GM21723 (cell line): ENCODE data around the gene RRAS2.
"Not testable (repeated sequence)": the region's sequence is repeated elsewhere in the genome, so short reads cannot be mapped to it uniquely, and the experiment has no call there.

Experiments used
- ATAC-seq: cut with Tn5 transposase; IDR thresholded peaks from one replicate; pipeline ENCODE4 v1.9.1; 2021; ENCODE audit warnings: mild to moderate bottlenecking, moderate library complexity; ENCODE audit not compliant: unreplicated experiment

Gene RRAS2

GRCh38 chr11:14308897-14309387, 50.0 kb downstream of the RRAS2 start:
- ATAC-seq, result peak; percentile 48

GRCh38 chr11:14308114-14308896, 50.7 kb downstream of the RRAS2 start:
- ATAC-seq, result peak; percentile 40

GRCh38 chr11:14306481-14306880, 52.5 kb downstream of the RRAS2 start:
- no peak for ATAC-seq

DNA sequence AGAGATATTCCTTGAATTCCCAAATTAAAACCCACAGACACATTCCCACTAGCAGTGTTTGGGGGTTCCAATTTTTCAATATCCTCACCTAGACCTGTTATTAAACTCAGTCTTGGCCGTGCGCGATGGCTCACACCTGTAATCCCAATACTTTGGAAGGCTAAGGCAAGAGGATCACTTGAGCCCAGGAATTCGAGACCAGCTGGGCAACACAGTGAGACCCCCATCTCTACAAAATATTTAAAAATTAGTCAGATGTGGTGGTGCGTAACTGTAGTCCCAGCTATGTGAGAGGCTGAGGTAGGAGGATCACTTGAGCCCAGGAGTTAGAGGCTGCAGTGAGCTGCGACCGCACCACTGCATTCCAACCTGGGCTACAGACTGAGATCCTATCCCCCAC, 53.3 kb downstream of the RRAS2 start:
- ATAC-seq, result no peak

DNA sequence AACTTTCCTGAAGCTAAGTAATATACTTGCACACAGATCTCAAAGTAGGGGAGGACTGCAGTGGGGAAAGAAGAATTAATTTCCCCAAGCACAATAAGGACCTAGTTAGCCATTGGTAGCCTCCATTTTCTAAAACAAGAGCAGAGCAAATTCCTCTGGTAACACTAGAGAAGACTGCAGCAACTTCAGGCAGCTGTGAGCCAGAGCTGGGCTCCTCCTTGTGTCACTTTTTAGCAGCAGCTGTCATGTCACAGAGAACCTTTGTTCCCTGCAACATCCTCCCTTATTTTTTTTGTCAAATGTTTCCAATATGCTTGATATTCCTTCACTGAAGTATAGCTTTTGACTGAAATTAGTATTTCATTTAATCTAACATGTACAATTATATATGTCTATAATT, 54.4 kb downstream of the RRAS2 start:
- no peak for ATAC-seq

DNA sequence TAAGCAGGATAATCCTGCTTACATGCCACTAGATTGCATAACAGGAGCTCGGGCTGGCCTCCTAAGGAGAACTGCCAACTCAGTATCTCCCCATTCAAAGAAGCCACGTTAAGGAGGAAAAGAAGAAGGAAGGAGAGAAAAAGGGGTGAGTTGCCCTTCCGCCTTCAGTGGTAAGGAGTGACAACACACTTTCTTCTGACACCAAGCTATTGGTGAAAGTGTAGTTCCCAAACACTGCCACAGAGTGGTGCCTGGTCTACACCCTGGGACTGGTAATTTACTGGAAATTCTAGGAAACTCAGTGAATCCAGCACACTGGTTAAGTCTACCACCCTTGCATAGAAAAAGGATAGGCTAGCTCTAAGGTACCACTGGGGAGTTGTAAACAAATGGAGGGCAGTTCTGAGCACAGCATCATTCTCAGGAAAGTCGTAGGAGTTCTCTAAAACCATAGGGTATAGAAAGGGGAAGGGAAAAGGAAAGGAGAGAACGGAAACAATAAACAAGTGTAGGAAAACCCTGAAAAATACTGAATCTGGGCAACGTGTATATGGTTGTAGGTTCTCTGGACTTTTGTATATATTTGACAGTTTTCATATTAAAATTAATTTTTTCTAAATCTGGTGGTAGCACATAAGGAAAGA, 58.2 kb downstream of the RRAS2 start:
- peak; percentile 81 for ATAC-seq

- ATAC-seq, result no peak
Observed at GRCh38 chr11:14299921-14300320, 59.1 kb downstream of the RRAS2 start.

- ATAC-seq, result no peak
Observed at GRCh38 chr11:14290422-14290821, 68.6 kb downstream of the RRAS2 start.

DNA sequence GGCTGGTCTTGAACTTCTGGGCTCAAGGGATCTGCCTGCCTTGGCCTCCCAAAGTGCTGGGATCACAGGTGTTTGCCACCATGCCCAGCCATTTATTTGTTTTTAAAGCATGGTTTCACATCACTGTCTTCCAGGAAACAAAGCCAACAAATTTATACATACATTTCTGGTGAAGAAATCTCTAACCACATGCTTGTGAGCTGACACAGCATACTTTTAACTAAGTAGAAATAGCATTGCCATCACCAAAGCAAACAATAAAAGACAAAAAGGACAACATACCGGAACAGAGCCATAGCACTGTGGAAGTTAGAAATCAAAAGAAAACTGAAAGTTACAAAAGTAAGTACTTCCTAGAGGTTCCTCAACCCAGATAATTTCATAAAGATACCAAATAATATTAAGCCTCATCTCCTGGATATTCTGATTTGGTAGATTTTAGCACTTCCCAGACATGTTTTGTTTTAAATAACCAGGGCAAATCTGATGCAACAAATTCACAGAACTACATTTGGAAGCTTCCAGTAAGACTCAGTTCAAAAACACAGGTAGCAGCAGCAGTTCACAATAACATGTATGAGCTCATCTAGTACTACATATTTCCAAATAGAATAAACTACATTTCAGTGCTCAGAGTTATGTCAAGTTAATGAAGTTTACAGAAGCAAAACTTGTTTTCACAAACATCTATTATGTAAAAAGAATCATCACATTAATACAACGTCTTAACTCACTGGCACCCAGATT, 70.6 kb downstream of the RRAS2 start:
- ATAC-seq, result no peak

- not testable (repeated sequence) for ATAC-seq
Observed at GRCh38 chr11:14278869-14279268, 80.1 kb downstream of the RRAS2 start.

DNA sequence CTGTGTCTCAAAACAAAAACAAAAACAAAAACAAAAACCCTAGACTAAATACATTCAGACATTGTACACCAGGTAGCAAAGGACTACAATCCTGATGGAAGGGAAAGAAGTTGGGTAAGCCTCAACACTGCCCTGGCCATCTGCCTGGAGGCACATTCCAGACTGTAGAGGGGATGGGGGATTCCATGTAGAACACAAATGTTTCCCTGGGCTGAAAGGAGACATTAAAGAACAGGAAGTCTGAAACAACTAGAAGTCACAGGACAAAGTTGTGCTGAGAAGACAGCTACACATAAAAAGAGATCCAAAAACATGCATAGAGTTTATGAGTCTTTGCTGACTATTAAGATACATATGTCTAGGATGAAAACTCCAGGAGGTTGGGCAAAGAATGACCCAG, 83.9 kb downstream of the RRAS2 start:
- no peak for ATAC-seq

- ATAC-seq, result no peak
Observed at GRCh38 chr11:14273895-14274294, 85.1 kb downstream of the RRAS2 start.

DNA sequence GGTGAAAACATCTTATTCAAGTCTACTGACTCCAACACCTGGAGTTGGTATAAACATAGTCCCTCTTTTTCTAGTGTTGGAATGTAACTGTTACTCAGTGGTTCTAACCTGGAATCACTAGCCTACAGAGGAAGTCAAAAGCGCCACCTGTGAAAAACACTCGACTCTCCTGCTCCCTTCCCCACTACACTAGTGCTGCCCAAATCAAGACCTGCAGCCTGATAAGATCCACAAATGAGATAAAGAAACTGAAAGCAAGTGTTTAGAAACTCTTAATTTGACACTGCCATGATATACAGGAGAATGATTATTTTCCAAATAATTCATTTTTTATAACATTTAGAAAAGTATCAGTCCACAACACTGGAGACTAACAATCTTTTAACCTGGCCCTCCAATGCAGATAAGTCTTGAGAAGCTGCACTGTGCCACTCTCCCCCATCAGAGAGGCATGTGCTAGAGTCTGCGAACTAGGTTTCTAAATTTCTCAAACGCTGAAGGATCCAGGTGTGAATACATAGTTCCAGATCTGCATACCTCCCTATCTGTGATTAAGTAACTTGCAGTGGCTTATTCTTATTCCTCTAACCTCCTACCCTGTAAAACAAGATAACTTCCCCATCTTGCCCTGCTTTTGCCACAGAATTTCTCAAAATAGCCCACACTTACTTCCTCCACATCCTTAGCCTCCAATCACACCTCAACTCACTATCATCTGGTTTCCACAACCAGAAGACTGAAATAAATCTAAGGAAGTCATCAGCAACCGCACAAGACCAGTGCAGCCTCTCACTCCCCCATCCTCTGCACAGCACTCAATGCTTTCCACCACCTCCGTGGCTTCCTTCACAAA, 88.1 kb downstream of the RRAS2 start:
- ATAC-seq, result peak; percentile 67

DNA sequence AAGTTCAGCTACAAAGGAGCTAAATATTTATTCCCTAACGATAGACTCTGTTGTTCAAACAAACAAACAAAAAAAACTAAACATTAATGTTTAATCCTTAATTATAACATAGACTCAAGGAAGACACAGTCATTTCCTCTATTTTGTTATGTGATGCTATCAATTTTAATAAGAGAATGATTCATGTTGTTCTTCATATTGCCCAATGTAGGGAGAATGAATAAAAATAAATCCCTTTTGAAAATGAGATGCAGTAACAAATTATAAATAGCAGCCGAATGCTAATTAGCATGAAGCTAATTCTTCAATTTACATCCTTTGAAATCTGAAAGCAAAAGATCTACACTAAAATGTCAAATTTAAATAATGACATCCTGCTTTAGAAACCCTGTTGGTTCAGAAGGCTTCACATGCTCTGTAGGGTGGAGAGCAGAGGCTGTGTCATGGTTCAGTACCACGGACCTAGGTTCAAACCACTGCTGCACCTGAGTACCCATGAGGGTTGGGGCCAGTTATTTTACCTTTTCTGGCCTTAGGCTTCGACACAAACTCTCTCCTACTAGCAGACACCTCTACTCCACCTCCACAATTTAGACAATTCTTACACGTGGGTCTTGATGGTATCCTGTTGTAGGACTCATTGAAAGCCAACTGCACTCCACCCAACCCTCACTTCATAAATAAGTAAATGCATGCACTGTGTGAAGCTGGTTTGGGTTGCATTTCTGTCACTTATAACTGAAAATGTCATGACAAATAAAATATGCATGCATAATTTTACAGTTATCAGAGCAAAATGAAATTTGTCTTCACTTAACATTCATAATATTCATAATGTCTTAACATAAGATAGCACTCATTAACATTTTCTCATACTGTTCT, 89.0 kb downstream of the RRAS2 start:
- no peak for ATAC-seq

- ATAC-seq, result no peak
Observed at GRCh38 chr11:14267861-14268635, 90.9 kb downstream of the RRAS2 start.

GRCh38 chr11:14266622-14267021, 92.4 kb downstream of the RRAS2 start:
- ATAC-seq, result no peak

DNA sequence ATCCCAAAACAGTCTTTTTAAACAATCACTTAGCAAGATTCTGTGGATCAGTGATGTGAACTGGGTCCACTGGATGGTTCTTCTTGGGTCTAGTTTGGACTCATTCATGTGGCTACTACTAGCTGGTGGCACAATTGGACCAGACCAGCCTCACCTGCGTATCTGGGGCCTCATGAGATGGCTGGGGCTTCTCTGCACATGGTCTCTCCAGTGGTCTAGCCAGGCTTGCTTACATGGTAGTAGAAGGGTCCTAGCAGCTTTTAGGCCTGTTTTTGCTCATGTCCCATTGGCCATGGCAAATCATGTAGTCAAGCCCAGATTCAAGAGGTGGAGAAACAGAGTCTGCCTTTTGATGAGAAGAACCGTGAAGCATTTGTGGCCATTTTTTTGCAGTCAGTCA, 94.0 kb downstream of the RRAS2 start:
- ATAC-seq, result no peak

- ATAC-seq, result no peak
Observed at GRCh38 chr11:14262271-14262846, 96.6 kb downstream of the RRAS2 start.

GRCh38 chr11:14261066-14261465, 97.9 kb downstream of the RRAS2 start:
- ATAC-seq, result no peak
